NCI-H146 treated with DMSO at 0.1 percent for 48 hours (cell line): ENCODE measurements around the gene DOHH.
"Not testable (repeated sequence)": the region's sequence is repeated elsewhere in the genome, so short reads cannot be mapped to it uniquely, and the experiment has no call there.

Source experiments
- DNase-seq: peaks from one replicate; lab custom pipeline; 2025; ENCODE audit not compliant: unreplicated experiment; lab: John Stamatoyannopoulos, UW

DOHH gene

GRCh38 chr19:3535235-3535535 lies 34.7 kb upstream of the DOHH start:
- no peak for DNase-seq

- DNase-seq, result no peak
Measured at GRCh38 chr19:3534375-3535234, 34.1 kb upstream of the DOHH start.

- DNase-seq, result no peak
Measured at GRCh38 chr19:3533563-3534216, 33.2 kb upstream of the DOHH start.

- DNase-seq, result no peak
Measured at GRCh38 chr19:3533033-3533432, 32.6 kb upstream of the DOHH start.

- DNase-seq, result no peak
Measured at GRCh38 chr19:3532154-3532786, 31.8 kb upstream of the DOHH start.

GRCh38 chr19:3531716-3532115 lies 31.2 kb upstream of the DOHH start:
- DNase-seq, result no peak

- no peak for DNase-seq
Measured at GRCh38 chr19:3530389-3530788, 29.9 kb upstream of the DOHH start.

- not testable (repeated sequence) for DNase-seq
Measured at GRCh38 chr19:3529299-3529698, 28.8 kb upstream of the DOHH start.

GRCh38 chr19:3528539-3529211 lies 28.2 kb upstream of the DOHH start:
- no peak for DNase-seq

GRCh38 chr19:3528080-3528479 lies 27.6 kb upstream of the DOHH start:
- DNase-seq, result no peak

GRCh38 chr19:3527238-3527910 lies 26.9 kb upstream of the DOHH start:
- no peak for DNase-seq

- no peak for DNase-seq
Measured at GRCh38 chr19:3526507-3527237, 26.2 kb upstream of the DOHH start.

GRCh38 chr19:3524904-3525451 lies 24.5 kb upstream of the DOHH start:
- DNase-seq, result no peak

- no peak for DNase-seq
Measured at GRCh38 chr19:3524078-3524842, 23.8 kb upstream of the DOHH start.

- no peak for DNase-seq
Measured at GRCh38 chr19:3523361-3524077, 23.0 kb upstream of the DOHH start.

- no peak for DNase-seq
Measured at GRCh38 chr19:3522421-3523360, 22.2 kb upstream of the DOHH start.

GRCh38 chr19:3521104-3521445 lies 20.6 kb upstream of the DOHH start:
- no peak for DNase-seq
